Dendritic cell treated with granulocyte-macrophage colony-stimulating factor and Interleukin-4, amounts not matched to agents 40 ng/mL and 50 ng/mL, for 4 days (primary cell): ENCODE measurements around the gene DRG1.
"Not testable (repeated sequence)": the region's sequence is repeated elsewhere in the genome, so short reads cannot be mapped to it uniquely, and the experiment has no call there.

ENCODE experiments used
- H3K27ac Mint-ChIP-seq: one replicate; pipeline ENCODE4 v1.8.0; 2022; ENCODE audit warnings: mild to moderate bottlenecking, mixed read lengths
- H3K27me3 Mint-ChIP-seq: one replicate; pipeline ENCODE4 v1.8.0; 2022; ENCODE audit warnings: mild to moderate bottlenecking, mixed read lengths
- H3K36me3 Mint-ChIP-seq: one replicate; pipeline ENCODE4 v1.8.0; 2022; ENCODE audit warnings: low read depth, mixed read lengths
- H3K4me1 Mint-ChIP-seq: one replicate; pipeline ENCODE4 v1.8.0; 2022; ENCODE audit warnings: low read depth, mixed read lengths
- H3K4me3 Mint-ChIP-seq: one replicate; pipeline ENCODE4 v1.8.0; 2022; ENCODE audit warnings: mild to moderate bottlenecking, moderate library complexity, mixed read lengths
- H3K9me3 Mint-ChIP-seq: one replicate; pipeline ENCODE4 v1.8.0; 2022; ENCODE audit warnings: mixed read lengths
- intact Hi-C: fragments of 100-400 bp; cut with micrococcal nuclease; formaldehyde crosslinking; loops from one replicate; pipeline ENCODE4 v1.15.0; 2022

Gene DRG1

DNA sequence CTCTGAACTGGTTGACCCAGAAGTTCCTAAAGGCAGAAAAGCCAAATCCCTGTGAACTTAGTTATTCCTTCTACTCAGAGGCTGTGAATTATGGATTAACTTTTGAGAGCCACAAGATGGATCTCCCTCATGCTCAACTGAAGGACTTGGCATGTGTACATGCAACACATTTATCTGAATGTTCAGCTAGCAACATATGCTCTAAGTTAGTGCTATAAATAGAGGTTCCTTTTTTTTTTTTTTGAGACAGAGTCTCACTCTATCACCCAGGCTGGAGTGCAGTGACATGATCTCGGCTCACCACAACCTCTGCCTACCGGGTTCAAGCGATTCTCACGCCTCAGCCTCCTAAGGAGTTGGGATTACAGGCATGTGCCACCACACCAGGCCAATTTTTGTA is 50.1 kb downstream of the DRG1 start:
- peaks cover 94% of the 10 kb centered on the region for H3K36me3 Mint-ChIP-seq

DNA sequence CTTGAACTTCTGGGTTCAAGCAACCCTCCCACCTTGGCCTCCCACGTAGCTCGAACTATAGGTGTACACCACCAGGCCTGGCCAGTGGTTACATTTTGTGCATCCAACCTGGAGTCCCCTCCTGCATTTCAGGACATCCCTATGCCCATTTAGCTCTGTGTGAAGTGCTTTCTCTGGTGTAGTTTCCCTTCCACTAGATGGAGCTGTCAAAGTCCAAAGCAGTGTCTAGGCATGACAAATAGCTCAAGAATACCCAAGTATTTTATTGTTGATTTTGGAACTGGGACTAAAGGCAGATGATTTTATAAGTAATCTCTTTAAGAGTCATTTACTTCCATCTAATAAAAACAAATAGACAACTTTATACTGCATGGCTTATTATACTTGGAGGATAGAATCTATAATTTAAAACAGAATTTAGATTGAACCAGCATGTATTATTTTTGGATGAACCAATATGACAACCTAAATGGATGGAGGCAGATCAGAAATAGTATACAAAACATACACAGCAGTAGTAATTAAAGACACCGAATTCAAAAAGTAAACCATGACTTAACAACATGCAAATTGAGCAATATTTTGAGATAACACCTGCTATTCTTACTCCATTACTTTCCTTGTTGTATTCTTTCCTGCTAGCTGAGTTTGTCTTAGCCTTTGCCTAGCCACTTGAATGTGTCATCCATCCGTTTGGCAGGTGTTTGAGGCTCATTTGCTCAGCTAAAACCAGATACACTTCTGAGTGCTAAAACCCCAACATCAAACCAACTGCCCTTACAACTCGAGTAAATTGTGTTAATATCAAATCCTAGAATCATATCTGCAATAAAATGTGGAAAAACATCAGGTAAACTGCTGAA is 52.5 kb downstream of the DRG1 start:
- Mint-ChIP-seq H3K4me3 (no peak overlapping the region), H3K4me1 (no peaks in the 10 kb centered on the region), H3K27ac (no peak overlapping the region), H3K36me3 (peaks cover 94% of the 10 kb centered on the region), H3K9me3 (no peaks in the 10 kb centered on the region), H3K27me3 (no peaks in the 10 kb centered on the region)
- intact Hi-C loops = no loop called here

More for the DNA sequence above, 50.1 kb downstream of the DRG1 start:
- intact Hi-C loops = no loop called here
- no peak overlapping the region for H3K27ac Mint-ChIP-seq
- no peaks in the 10 kb centered on the region for H3K4me1 Mint-ChIP-seq
- no peaks in the 10 kb centered on the region for H3K27me3 Mint-ChIP-seq
- H3K4me3 Mint-ChIP-seq = no peak overlapping the region
- no peaks in the 10 kb centered on the region for H3K9me3 Mint-ChIP-seq

GRCh38 chr22:31461699-31462098 is 62.3 kb downstream of the DRG1 start:
- intact Hi-C loops = no loop called here
- no peak overlapping the region for H3K27ac Mint-ChIP-seq
- no peaks in the 10 kb centered on the region for H3K9me3 Mint-ChIP-seq

GRCh38 chr22:31465307-31465706 is 65.9 kb downstream of the DRG1 start:
- Mint-ChIP-seq H3K27me3 (no peaks in the 10 kb centered on the region), H3K9me3 (no peaks in the 10 kb centered on the region), H3K4me1 (no peaks in the 10 kb centered on the region), H3K4me3 (no peak overlapping the region), H3K36me3 (peaks cover 94% of the 10 kb centered on the region), H3K27ac (no peak overlapping the region)
- intact Hi-C loops = no loop called here

More at GRCh38 chr22:31461699-31462098, 62.3 kb downstream of the DRG1 start:
- no peaks in the 10 kb centered on the region for H3K4me1 Mint-ChIP-seq
- H3K36me3 Mint-ChIP-seq = peaks cover 89% of the 10 kb centered on the region
- H3K4me3 Mint-ChIP-seq = no peak overlapping the region
- H3K27me3 Mint-ChIP-seq = no peaks in the 10 kb centered on the region

GRCh38 chr22:31474743-31475142 is 75.3 kb downstream of the DRG1 start:
- intact Hi-C loops = no loop called here
- Mint-ChIP-seq H3K36me3 (peaks cover 81% of the 10 kb centered on the region), H3K9me3 (no peaks in the 10 kb centered on the region), H3K4me1 (no peaks in the 10 kb centered on the region), H3K4me3 (no peak overlapping the region), H3K27ac (no peak overlapping the region), H3K27me3 (no peaks in the 10 kb centered on the region)

DNA sequence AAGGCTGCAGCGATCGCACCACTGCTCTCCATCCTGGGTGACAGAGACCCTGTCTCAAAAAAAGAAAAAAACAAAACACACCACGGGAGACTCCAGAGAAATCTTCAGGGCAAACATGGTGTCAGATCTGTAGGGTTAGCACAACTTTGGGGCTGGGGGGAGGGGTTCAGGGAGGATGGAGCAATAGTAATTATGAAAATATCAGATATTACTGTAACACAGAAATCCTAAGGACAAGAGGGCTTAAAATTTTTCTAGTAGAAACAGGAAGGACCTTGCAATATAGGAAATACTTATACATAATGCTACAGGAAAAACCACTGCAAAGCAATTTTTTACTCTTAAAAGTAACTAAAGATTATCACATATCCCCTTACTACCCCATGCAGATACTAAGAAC is 76.4 kb downstream of the DRG1 start:
- Mint-ChIP-seq H3K9me3 (no peaks in the 10 kb centered on the region), H3K36me3 (peaks cover 81% of the 10 kb centered on the region), H3K27me3 (no peaks in the 10 kb centered on the region), H3K27ac (no peak overlapping the region), H3K4me1 (no peaks in the 10 kb centered on the region), H3K4me3 (no peak overlapping the region)
- intact Hi-C loops = no loop called here

DNA sequence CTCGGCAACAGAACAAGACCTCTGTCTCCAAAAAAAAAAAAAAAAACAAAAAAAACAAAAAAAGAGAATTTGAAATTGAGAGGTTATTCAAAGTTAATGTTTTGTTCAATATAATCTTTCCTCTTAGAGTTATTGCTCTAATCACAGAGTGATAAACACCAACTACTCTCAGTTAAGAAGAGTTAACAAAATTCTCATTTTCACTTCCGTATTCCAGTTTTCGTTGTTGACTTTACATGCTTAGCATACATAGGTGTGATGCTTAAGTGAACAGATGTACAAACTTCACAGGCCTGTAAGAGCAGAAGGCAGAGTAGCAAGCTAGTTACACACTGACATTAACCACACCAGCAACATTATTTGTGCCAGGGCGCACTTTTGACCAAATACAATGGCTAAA is 77.9 kb downstream of the DRG1 start:
- no peaks in the 10 kb centered on the region for H3K27me3 Mint-ChIP-seq
- H3K27ac Mint-ChIP-seq = no peak overlapping the region

DNA sequence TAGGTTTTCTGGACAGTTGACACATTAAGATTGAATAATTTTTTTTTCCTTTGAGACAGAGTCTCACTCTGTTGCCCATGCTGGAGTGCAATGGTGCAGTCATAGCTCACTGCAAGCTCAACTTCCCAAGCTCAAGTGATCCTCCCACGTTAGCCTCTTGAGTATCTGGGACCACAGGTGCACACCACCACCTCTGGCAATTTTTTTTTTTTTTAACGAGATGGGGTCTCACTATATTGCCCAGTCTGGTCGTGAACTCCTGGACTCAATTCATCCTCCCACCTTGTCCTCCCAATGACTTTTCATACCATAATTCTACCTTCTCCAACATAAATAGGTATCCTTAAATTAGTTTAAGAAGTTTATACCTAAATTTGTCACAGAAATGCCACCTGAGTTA is 81.7 kb downstream of the DRG1 start:
- intact Hi-C loops = loop anchor here (10.0 kb wide), 1 partner anchor 186 kb away; the partner anchor contains the start of gene PIK3IP1
- H3K36me3 Mint-ChIP-seq = peaks cover 93% of the 10 kb centered on the region
- no peak overlapping the region for H3K27ac Mint-ChIP-seq
- H3K27me3 Mint-ChIP-seq = no peaks in the 10 kb centered on the region
- no peak overlapping the region for H3K4me3 Mint-ChIP-seq
- no peaks in the 10 kb centered on the region for H3K9me3 Mint-ChIP-seq
- H3K4me1 Mint-ChIP-seq = no peaks in the 10 kb centered on the region

More for the DNA sequence above, 77.9 kb downstream of the DRG1 start:
- H3K9me3 Mint-ChIP-seq = no peaks in the 10 kb centered on the region
- no peaks in the 10 kb centered on the region for H3K4me1 Mint-ChIP-seq
- peaks cover 81% of the 10 kb centered on the region for H3K36me3 Mint-ChIP-seq
- no peak overlapping the region for H3K4me3 Mint-ChIP-seq
- intact Hi-C loops = no loop called here

GRCh38 chr22:31482470-31482869 is 83.1 kb downstream of the DRG1 start:
- H3K9me3 Mint-ChIP-seq, H3K27ac Mint-ChIP-seq, H3K4me1 Mint-ChIP-seq, H3K4me3 Mint-ChIP-seq, H3K27me3 Mint-ChIP-seq: not testable (repeated sequence)
- intact Hi-C loops = loop anchor here (10.0 kb wide), 1 partner anchor 188 kb away; the partner anchor contains the start of gene PIK3IP1
- peaks cover 99% of the 10 kb centered on the region for H3K36me3 Mint-ChIP-seq
